Panc1 (cell line): ENCODE data around the gene KRTAP22-2. TPM values are rescaled to one million over a fixed set of nuclear protein-coding genes. Genes with fewer than 3 reads are reported as not detected.

Experiments used
- ATAC-seq: fragments of 200-7000 bp; cut with Tn5 transposase; 2 replicates; pipeline ENCODE4 v1.9.1; 2020; ENCODE audit warnings: mild to moderate bottlenecking, moderate library complexity
- BruUV-seq: library from RNA; stranded (reverse); fragments of 400-500 nt; replicated peaks from 2 replicates; lab custom pipeline; 2021; lab: Mats Ljungman, UMichigan
- CTCF ChIA-PET: fragments of 300-600 bp; sonication (Branson Sonifier 250); formaldehyde crosslinking; loops from one replicate; lab custom pipeline; 2022; ENCODE audit warnings: antibody characterized with exemption; lab: Charles Lee
- POLR2A ChIA-PET: fragments of 300-600 bp; sonication (Branson Sonifier 250); formaldehyde crosslinking; loops from one replicate; lab custom pipeline; 2022; ENCODE audit warnings: antibody characterized with exemption; lab: Charles Lee
- DNase-seq: peaks from one replicate; pipeline ENCODE4 v3.0.0-alpha.2; 2010; ENCODE audit warnings: low read depth, low spot score
- H3K27ac ChIP-seq: 2 replicates; pipeline ENCODE4 v1.5.1; 2011; ENCODE audit warnings: mild to moderate bottlenecking, low read length, inconsistent platforms
- H3K27me3 ChIP-seq: fragments of 200-500 bp; sonication (Bioruptor generic); 2 replicates; pipeline ENCODE4 v1.6.0; 2014; ENCODE audit warnings: low read length, inconsistent platforms; ENCODE audit not compliant: control insufficient read depth, insufficient read depth
- H3K36me3 ChIP-seq: fragments of 200-500 bp; sonication (Bioruptor generic); 2 replicates; pipeline ENCODE4 v1.5.1; 2014; ENCODE audit warnings: inconsistent platforms, mild to moderate bottlenecking, low read length, moderate library complexity; ENCODE audit not compliant: control insufficient read depth, insufficient read depth
- H3K4me1 ChIP-seq: 2 replicates; pipeline ENCODE4 v1.5.1; 2011; ENCODE audit warnings: inconsistent platforms, mild to moderate bottlenecking, low read length, moderate library complexity; ENCODE audit not compliant: control insufficient read depth, insufficient read depth
- H3K4me3 ChIP-seq, 2 experiments: 2 replicates each; pipeline ENCODE4 v1.5.1; 2011 to 2012; ENCODE audit warnings: low read depth in 2 of 2, low read length in 2 of 2, mild to moderate bottlenecking in 2 of 2, inconsistent platforms in 1 of 2, moderate library complexity in 1 of 2
- H3K9me3 ChIP-seq: fragments of 200-500 bp; sonication (Bioruptor generic); 2 replicates; pipeline ENCODE4 v1.5.1; 2014; ENCODE audit warnings: low read depth, mild to moderate bottlenecking, inconsistent platforms, low read length, moderate library complexity; ENCODE audit not compliant: control insufficient read depth, insufficient read depth
- POLR2AphosphoS5 ChIP-seq: IDR thresholded peaks from 2 replicates; pipeline ENCODE4 v1.6.1; 2012; ENCODE audit warnings: mild to moderate bottlenecking, low read depth, low read length, moderate library complexity
- SIN3A ChIP-seq: IDR thresholded peaks from 2 replicates; pipeline ENCODE4 v1.6.1; 2012; ENCODE audit warnings: low read depth, mild to moderate bottlenecking, low read length, moderate library complexity, borderline replicate concordance; ENCODE audit not compliant: insufficient read depth
- TCF7L2 ChIP-seq: IDR thresholded peaks from 2 replicates; pipeline ENCODE4 v1.6.1; 2011; ENCODE audit warnings: mild to moderate bottlenecking, low read depth, low read length, inconsistent platforms
- in situ Hi-C: cut with HindIII; loops from 2 replicates; pipeline ENCODE4 v1.10.0; 2016; ENCODE audit warnings: low sequenced_read_pairs, low pct_unique_long_range_greater_than_20kb
- intact Hi-C: fragments of 100-400 bp; cut with micrococcal nuclease; formaldehyde crosslinking; loops from one replicate; pipeline ENCODE4 v1.10.0; 2022; ENCODE audit not compliant: unreplicated experiment
- total RNA-seq: library from RNA; stranded (reverse); gene quantifications from one replicate; pipeline ENCODE4 v1.2.1, GENCODE V29; 2021; ENCODE audit not compliant: unreplicated experiment
- TF ChIP-seq, protein P1 (sequence below), 2 experiments: IDR thresholded peaks; 2 replicates each; pipeline ENCODE4 v1.6.1; 2011 to 2012; ENCODE audit warnings: low read depth in 2 of 2, control low read depth in 1 of 2, low read length in 1 of 2, mild to moderate bottlenecking in 1 of 2, moderate library complexity in 1 of 2; ENCODE audit not compliant: insufficient read depth in 1 of 2
- TF ChIP-seq, protein P2 (sequence below): fragments of 450-650 bp; IDR thresholded peaks from 2 replicates; pipeline ENCODE4 v1.5.1; 2017; ENCODE audit warnings: mild to moderate bottlenecking

Gene KRTAP22-2
- total RNA-seq, 1 experiment from 2014 or later: not detected

DNA sequence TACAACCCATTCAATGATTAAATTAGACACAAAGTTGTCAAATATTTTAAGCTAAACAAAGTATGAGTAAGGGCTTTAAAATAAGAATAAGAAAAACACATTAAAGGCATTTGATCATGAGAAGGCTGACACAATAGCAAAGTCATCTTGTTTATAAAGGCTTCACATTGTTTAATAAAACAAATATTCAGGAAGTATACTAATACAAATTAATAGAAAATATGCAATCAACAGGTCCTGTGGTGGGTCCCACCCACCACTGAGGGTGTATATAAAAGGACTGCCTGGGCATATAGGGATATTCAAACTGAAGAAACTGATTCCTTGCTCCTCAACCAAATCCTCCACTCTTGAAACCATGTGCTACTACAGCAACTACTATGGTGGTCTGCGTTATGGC, 44.7 kb upstream of the KRTAP22-2 start, which contains the start of gene KRTAP20-2:
KRTAP20-2 (plus strand) TSS at position 301 of the 400 bp plus-strand sequence; CDS start at position 359, 58 bp downstream.
- Histone ChIP-seq H3K4me3 (no peak within 1 kb of the TSS), H3K27ac (no peak within 1 kb of the TSS), H3K9me3 (no peaks in the 10 kb centered on the region), H3K36me3 (no peaks in the 10 kb centered on the region), H3K27me3 (no peaks in the 10 kb centered on the region), H3K4me1 (no peaks in the 10 kb centered on the region)
- ChIA-PET POLR2A (no interaction called here), CTCF (no interaction called here)
- DNase-seq (no peak), ATAC-seq (no peak)
- TF ChIP-seq SIN3A (no peak), POLR2AphosphoS5 (no peak), TCF7L2 (no peak)
- TF ChIP-seq, protein P1, sequence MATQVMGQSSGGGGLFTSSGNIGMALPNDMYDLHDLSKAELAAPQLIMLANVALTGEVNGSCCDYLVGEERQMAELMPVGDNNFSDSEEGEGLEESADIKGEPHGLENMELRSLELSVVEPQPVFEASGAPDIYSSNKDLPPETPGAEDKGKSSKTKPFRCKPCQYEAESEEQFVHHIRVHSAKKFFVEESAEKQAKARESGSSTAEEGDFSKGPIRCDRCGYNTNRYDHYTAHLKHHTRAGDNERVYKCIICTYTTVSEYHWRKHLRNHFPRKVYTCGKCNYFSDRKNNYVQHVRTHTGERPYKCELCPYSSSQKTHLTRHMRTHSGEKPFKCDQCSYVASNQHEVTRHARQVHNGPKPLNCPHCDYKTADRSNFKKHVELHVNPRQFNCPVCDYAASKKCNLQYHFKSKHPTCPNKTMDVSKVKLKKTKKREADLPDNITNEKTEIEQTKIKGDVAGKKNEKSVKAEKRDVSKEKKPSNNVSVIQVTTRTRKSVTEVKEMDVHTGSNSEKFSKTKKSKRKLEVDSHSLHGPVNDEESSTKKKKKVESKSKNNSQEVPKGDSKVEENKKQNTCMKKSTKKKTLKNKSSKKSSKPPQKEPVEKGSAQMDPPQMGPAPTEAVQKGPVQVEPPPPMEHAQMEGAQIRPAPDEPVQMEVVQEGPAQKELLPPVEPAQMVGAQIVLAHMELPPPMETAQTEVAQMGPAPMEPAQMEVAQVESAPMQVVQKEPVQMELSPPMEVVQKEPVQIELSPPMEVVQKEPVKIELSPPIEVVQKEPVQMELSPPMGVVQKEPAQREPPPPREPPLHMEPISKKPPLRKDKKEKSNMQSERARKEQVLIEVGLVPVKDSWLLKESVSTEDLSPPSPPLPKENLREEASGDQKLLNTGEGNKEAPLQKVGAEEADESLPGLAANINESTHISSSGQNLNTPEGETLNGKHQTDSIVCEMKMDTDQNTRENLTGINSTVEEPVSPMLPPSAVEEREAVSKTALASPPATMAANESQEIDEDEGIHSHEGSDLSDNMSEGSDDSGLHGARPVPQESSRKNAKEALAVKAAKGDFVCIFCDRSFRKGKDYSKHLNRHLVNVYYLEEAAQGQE (IDR thresholded peaks at IDR 0.05; ENCODE audit: insufficient read depth in 1 of 2, low read depth in 2 of 2, low read length in 1 of 2): no peak
- TF ChIP-seq, protein P2, sequence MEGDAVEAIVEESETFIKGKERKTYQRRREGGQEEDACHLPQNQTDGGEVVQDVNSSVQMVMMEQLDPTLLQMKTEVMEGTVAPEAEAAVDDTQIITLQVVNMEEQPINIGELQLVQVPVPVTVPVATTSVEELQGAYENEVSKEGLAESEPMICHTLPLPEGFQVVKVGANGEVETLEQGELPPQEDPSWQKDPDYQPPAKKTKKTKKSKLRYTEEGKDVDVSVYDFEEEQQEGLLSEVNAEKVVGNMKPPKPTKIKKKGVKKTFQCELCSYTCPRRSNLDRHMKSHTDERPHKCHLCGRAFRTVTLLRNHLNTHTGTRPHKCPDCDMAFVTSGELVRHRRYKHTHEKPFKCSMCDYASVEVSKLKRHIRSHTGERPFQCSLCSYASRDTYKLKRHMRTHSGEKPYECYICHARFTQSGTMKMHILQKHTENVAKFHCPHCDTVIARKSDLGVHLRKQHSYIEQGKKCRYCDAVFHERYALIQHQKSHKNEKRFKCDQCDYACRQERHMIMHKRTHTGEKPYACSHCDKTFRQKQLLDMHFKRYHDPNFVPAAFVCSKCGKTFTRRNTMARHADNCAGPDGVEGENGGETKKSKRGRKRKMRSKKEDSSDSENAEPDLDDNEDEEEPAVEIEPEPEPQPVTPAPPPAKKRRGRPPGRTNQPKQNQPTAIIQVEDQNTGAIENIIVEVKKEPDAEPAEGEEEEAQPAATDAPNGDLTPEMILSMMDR: no peak
- intact Hi-C loops (no loop called here), in situ Hi-C loops (no loop called here)
- no TSS peak for BruUV-seq

DNA sequence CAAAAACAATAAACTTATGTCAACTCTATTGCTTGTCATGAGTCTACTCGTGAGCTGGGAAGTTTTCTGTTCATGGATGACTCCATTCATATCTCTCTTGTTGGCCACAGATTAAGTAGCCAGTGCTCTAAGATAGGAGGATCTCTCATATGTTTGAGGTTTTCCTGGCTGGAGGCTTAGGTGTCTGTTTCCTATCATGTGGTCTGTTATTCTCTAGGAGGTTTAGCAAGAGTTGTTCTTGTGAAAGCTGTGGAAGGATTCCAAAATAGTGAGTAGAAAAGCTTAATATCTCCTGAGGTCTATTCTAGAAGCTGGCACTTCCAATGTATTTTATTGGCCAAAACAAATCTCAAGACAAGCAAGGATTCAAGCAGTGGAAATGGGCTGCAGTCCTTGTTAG, 39.0 kb upstream of the KRTAP22-2 start:
- in situ Hi-C loops (no loop called here), intact Hi-C loops (no loop called here)
- Histone ChIP-seq H3K27me3 (no peaks in the 10 kb centered on the region), H3K36me3 (no peaks in the 10 kb centered on the region), H3K9me3 (no peaks in the 10 kb centered on the region), H3K4me1 (no peaks in the 10 kb centered on the region), H3K4me3 (no peak overlapping the region), H3K27ac (no peak overlapping the region)
- DNase-seq: no peak
- no peak for ATAC-seq
- CTCF ChIA-PET: no interaction called here
- no TSS peak for BruUV-seq
- POLR2A ChIA-PET: no interaction called here
- no peak for TF ChIP-seq TCF7L2
- TF ChIP-seq, protein P2: no peak
- TF ChIP-seq POLR2AphosphoS5: no peak
- TF ChIP-seq, protein P1 (IDR thresholded peaks at IDR 0.05; ENCODE audit: insufficient read depth in 1 of 2, low read depth in 2 of 2, low read length in 1 of 2): no peak
- TF ChIP-seq SIN3A: no peak
